OCI-LY3 (cell line): ENCODE data around the gene NEDD4L.

Experiments
- H2AFZ ChIP-seq: fragments of 200-600, 300-600 bp; shearing (Covaris generic); 2 replicates; pipeline ENCODE4 v1.6.0; 2014; ENCODE audit warnings: antibody characterized with exemption, low read depth, low read length
- H3K27ac ChIP-seq: fragments of 200-600, 300-600 bp; sonication (generic); 2 replicates; pipeline ENCODE4 v1.5.1; 2014; ENCODE audit warnings: mild to moderate bottlenecking, low read length, moderate library complexity, mixed read lengths
- H3K27me3 ChIP-seq: fragments of 200-600, 300-600 bp; sonication (generic); 2 replicates; pipeline ENCODE4 v1.6.1; 2014; ENCODE audit warnings: low read depth, low read length, mixed read lengths
- H3K36me3 ChIP-seq: fragments of 200-600, 300-600 bp; sonication (generic); replicated peaks from 2 replicates; pipeline ENCODE3; 2014; ENCODE audit warnings: low read depth, low read length, mixed read lengths
- H3K4me1 ChIP-seq: fragments of 300-600, 200-600 bp; sonication (generic); 2 replicates; pipeline ENCODE4 v1.6.1; 2014; ENCODE audit warnings: low read length, mixed read lengths
- H3K4me2 ChIP-seq: fragments of 200-600, 300-600 bp; sonication (generic); 2 replicates; pipeline ENCODE4 v1.6.1; 2014; ENCODE audit warnings: low read length, mixed read lengths
- H3K4me3 ChIP-seq: fragments of 300-600, 200-600 bp; sonication (generic); 2 replicates; pipeline ENCODE4 v1.5.1; 2014; ENCODE audit warnings: antibody characterized with exemption, mild to moderate bottlenecking, low read length, moderate library complexity
- H3K79me2 ChIP-seq: fragments of 300-600, 200-600 bp; shearing (Covaris generic); 2 replicates; pipeline ENCODE4 v1.6.1; 2014; ENCODE audit warnings: mild to moderate bottlenecking, low read length, mixed read lengths
- H3K9ac ChIP-seq: fragments of 300-600, 200-600 bp; shearing (Covaris generic); 2 replicates; pipeline ENCODE4 v1.6.0; 2014; ENCODE audit warnings: mild to moderate bottlenecking, low read length, moderate library complexity
- H3K9me3 ChIP-seq: fragments of 200-600, 300-600 bp; shearing (Covaris generic); 2 replicates; pipeline ENCODE4 v1.6.1; 2014; ENCODE audit warnings: low read length, mixed read lengths; ENCODE audit not compliant: insufficient read depth
- H4K20me1 ChIP-seq: fragments of 200-600, 300-600 bp; sonication (generic); 2 replicates; pipeline ENCODE4 v1.6.1; 2016; ENCODE audit warnings: low read length, mixed read lengths; ENCODE audit not compliant: insufficient read depth
- EZH2phosphoT487 ChIP-seq: fragments of 200-600 bp; shearing (Covaris generic); IDR thresholded peaks from 2 replicates; pipeline ENCODE4 v1.6.1; 2018; ENCODE audit warnings: antibody characterized with exemption, mixed run types, low read depth
- TF ChIP-seq, protein P1 (sequence below): fragments of 200-600, 300-600 bp; sonication (generic); IDR thresholded peaks from 2 replicates; pipeline ENCODE4 v1.5.1; 2014; ENCODE audit warnings: antibody characterized with exemption, low read length, low read depth

NEDD4L gene

GRCh38 chr18:58023108-58023507, 20.9 kb upstream of the NEDD4L start:
- Histone ChIP-seq H3K9me3 (no peaks in the 10 kb centered on the region), H3K36me3 (no peaks in the 10 kb centered on the region), H4K20me1 (no peaks in the 10 kb centered on the region), H3K27me3 (peaks cover 24% of the 10 kb centered on the region), H3K4me1 (no peaks in the 10 kb centered on the region), H3K27ac (no peak overlapping the region), H3K4me3 (no peak overlapping the region), H3K79me2 (no peaks in the 10 kb centered on the region), H3K9ac (no peak overlapping the region), H2AFZ (no peak overlapping the region), H3K4me2 (no peak overlapping the region)
- TF ChIP-seq EZH2phosphoT487, result no peak
- TF ChIP-seq, protein P1, sequence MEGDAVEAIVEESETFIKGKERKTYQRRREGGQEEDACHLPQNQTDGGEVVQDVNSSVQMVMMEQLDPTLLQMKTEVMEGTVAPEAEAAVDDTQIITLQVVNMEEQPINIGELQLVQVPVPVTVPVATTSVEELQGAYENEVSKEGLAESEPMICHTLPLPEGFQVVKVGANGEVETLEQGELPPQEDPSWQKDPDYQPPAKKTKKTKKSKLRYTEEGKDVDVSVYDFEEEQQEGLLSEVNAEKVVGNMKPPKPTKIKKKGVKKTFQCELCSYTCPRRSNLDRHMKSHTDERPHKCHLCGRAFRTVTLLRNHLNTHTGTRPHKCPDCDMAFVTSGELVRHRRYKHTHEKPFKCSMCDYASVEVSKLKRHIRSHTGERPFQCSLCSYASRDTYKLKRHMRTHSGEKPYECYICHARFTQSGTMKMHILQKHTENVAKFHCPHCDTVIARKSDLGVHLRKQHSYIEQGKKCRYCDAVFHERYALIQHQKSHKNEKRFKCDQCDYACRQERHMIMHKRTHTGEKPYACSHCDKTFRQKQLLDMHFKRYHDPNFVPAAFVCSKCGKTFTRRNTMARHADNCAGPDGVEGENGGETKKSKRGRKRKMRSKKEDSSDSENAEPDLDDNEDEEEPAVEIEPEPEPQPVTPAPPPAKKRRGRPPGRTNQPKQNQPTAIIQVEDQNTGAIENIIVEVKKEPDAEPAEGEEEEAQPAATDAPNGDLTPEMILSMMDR, result no peak

DNA sequence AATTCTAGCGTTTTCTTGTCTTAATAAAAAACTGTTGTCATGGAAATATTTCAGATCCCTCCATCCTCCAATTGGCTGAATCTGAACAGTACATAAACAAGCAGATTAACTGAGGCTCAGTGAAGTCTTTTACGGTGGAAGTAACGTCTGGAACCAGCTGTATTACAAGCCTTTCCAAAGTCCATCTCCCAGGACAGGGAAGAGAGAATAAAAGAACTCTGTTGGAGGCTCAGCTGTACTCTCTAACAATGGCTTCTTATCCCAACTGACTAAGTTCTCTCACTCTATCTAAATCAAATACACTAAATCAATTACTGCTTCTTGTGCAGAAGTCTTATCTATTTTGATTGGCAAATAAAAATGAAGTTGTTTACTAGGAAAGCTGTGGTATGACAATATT, 19.9 kb upstream of the NEDD4L start:
- Histone ChIP-seq H3K9me3 (no peaks in the 10 kb centered on the region), H3K4me3 (no peak overlapping the region), H3K27ac (no peak overlapping the region), H3K36me3 (no peaks in the 10 kb centered on the region), H3K27me3 (peaks cover 34% of the 10 kb centered on the region), H2AFZ (no peak overlapping the region), H3K4me1 (no peaks in the 10 kb centered on the region), H3K9ac (no peak overlapping the region), H4K20me1 (no peaks in the 10 kb centered on the region), H3K4me2 (no peak overlapping the region), H3K79me2 (no peaks in the 10 kb centered on the region)
- TF ChIP-seq, protein P1, result no peak
- TF ChIP-seq EZH2phosphoT487, result no peak

GRCh38 chr18:58025205-58025604, 18.8 kb upstream of the NEDD4L start:
- Histone ChIP-seq H3K4me2 (no peak overlapping the region), H3K4me3 (no peak overlapping the region), H3K27ac (no peak overlapping the region), H2AFZ (no peak overlapping the region), H3K4me1 (no peaks in the 10 kb centered on the region), H3K9ac (no peak overlapping the region), H4K20me1 (no peaks in the 10 kb centered on the region), H3K9me3 (no peaks in the 10 kb centered on the region), H3K79me2 (no peaks in the 10 kb centered on the region), H3K36me3 (no peaks in the 10 kb centered on the region), H3K27me3 (peaks cover 45% of the 10 kb centered on the region)
- TF ChIP-seq EZH2phosphoT487, result no peak
- TF ChIP-seq, protein P1, result no peak

- no peak overlapping the region for H2AFZ ChIP-seq
- H3K9me3 ChIP-seq, result no peaks in the 10 kb centered on the region
- H4K20me1 ChIP-seq, result no peaks in the 10 kb centered on the region
- H3K4me1 ChIP-seq, result no peaks in the 10 kb centered on the region
- no peak overlapping the region for H3K27ac ChIP-seq
- no peak overlapping the region for H3K4me2 ChIP-seq
- H3K4me3 ChIP-seq, result no peak overlapping the region
- H3K36me3 ChIP-seq, result no peaks in the 10 kb centered on the region
- no peaks in the 10 kb centered on the region for H3K79me2 ChIP-seq
- H3K9ac ChIP-seq, result no peak overlapping the region
- peaks cover 46% of the 10 kb centered on the region for H3K27me3 ChIP-seq
- TF ChIP-seq EZH2phosphoT487, result no peak
- TF ChIP-seq, protein P1, result no peak
These were observed 18.3 kb upstream of the NEDD4L start for GRCh38 chr18:58025733-58026132.
